Naive B cell (primary cell): Measurements from ENCODE around the gene SSNA1. TPM values are rescaled to one million over a fixed set of nuclear protein-coding genes. Genes with fewer than 3 reads are reported as not detected.

ENCODE experiments used
- ATAC-seq, 2 donors: fragments of 150-1000 bp; cut with Tn5 transposase; 2 replicates each; pipeline ENCODE4 v1.10.0; 2021; ENCODE audit warnings: low read depth in 2 of 2, mild to moderate bottlenecking in 2 of 2, moderate library complexity in 2 of 2
- DNase-seq: peaks from one replicate; pipeline ENCODE4 v3.0.0; 2022
- H3K27ac Mint-ChIP-seq, 6 donors: one replicate each; pipeline ENCODE4 v1.8.0; 2020 to 2022; ENCODE audit warnings: mild to moderate bottlenecking in 6 of 6, mixed read lengths in 6 of 6, moderate library complexity in 5 of 6, inconsistent platforms in 2 of 6
- H3K27me3 Mint-ChIP-seq, 3 donors: one replicate each; pipeline ENCODE4 v1.8.0; 2021 to 2022; ENCODE audit warnings: mixed read lengths in 3 of 3, mild to moderate bottlenecking in 1 of 3
- H3K36me3 Mint-ChIP-seq, 2 donors: one replicate each; pipeline ENCODE4 v1.8.0; 2020 to 2022; ENCODE audit warnings: mixed read lengths in 2 of 2, inconsistent platforms in 1 of 2, mild to moderate bottlenecking in 1 of 2
- H3K4me1 Mint-ChIP-seq, 3 donors: one replicate each; pipeline ENCODE4 v1.8.0; 2020 to 2022; ENCODE audit warnings: mixed read lengths in 3 of 3, inconsistent platforms in 1 of 3, mild to moderate bottlenecking in 1 of 3, moderate library complexity in 1 of 3
- H3K4me3 Mint-ChIP-seq, 8 donors: one replicate each; pipeline ENCODE4 v1.8.0; 2020 to 2022; ENCODE audit warnings: mild to moderate bottlenecking in 8 of 8, mixed read lengths in 8 of 8, moderate library complexity in 8 of 8, inconsistent platforms in 2 of 8
- H3K9me3 Mint-ChIP-seq, 7 donors: one replicate each; pipeline ENCODE4 v1.8.0; 2020 to 2022; ENCODE audit warnings: mixed read lengths in 7 of 7, mild to moderate bottlenecking in 5 of 7, inconsistent platforms in 2 of 7, moderate library complexity in 1 of 7
- polyA plus RNA-seq, 6 donors: library from polyadenylated mRNA; unstranded; fragments of 300-500 nt; fragmentation: Illumina TruSeq; gene quantifications; one replicate each; pipeline ENCODE4 v1.2.3, GENCODE V29; 2021; ENCODE audit warnings: low read depth in 6 of 6

SSNA1 gene
- polyA plus RNA-seq, 6 donors from 2014 or later: 112 to 145 (median 132) TPM

- Mint-ChIP-seq H3K36me3 (no peaks in the 10 kb centered on the region), H3K27ac (peak overlapping the region in 1 of 6 donors; percentile 13), H3K27me3 (no peaks in the 10 kb centered on the region), H3K4me3 (peak overlapping the region in 6 of 8 donors; percentile 2 to 81 (median 42)), H3K4me1 (peaks cover 11 to 30% (median 23%) of the 10 kb centered on the region in 3 donors), H3K9me3 (no peaks in the 10 kb centered on the region)
- ATAC-seq (no peak), DNase-seq (no peak)
Measured at GRCh38 chr9:137198051-137198901, 9.8 kb downstream of the SSNA1 start.

GRCh38 chr9:137198902-137199283 is 10.4 kb downstream of the SSNA1 start:
- Mint-ChIP-seq H3K36me3 (no peaks in the 10 kb centered on the region), H3K27me3 (no peaks in the 10 kb centered on the region), H3K9me3 (no peaks in the 10 kb centered on the region), H3K27ac (peak overlapping the region in 1 of 6 donors; percentile 13), H3K4me3 (peak overlapping the region in 7 of 8 donors; percentile 2 to 84 (median 72)), H3K4me1 (peaks cover 11 to 32% (median 27%) of the 10 kb centered on the region in 3 donors)
- no peak for ATAC-seq
- no peak for DNase-seq

GRCh38 chr9:137199411-137200121 is 11.1 kb downstream of the SSNA1 start:
- peaks cover 17 to 39% (median 34%) of the 10 kb centered on the region in 3 donors for H3K4me1 Mint-ChIP-seq
- H3K36me3 Mint-ChIP-seq: no peaks in the 10 kb centered on the region
- no peak for ATAC-seq
- peak overlapping the region; percentile 66 to 91 (median 82) for H3K4me3 Mint-ChIP-seq
- H3K9me3 Mint-ChIP-seq: no peaks in the 10 kb centered on the region
- H3K27ac Mint-ChIP-seq: peak overlapping the region in 3 of 6 donors; percentile 84 to 89 (median 86)
- DNase-seq: no peak
- no peaks in the 10 kb centered on the region for H3K27me3 Mint-ChIP-seq

GRCh38 chr9:137200311-137201204 is 12.1 kb downstream of the SSNA1 start, which contains the start of gene TPRN:
Gene TPRN (minus strand): TSS chr9:137200741. CDS start chr9:137200711, 30 bp downstream.
- H3K4me3 Mint-ChIP-seq: peak within 1 kb of the TSS; percentile 84 to 92 (median 87)
- no peaks in the 10 kb centered on the region for H3K9me3 Mint-ChIP-seq
- H3K4me1 Mint-ChIP-seq: peaks cover 15 to 42% (median 40%) of the 10 kb centered on the region in 3 donors

DNA sequence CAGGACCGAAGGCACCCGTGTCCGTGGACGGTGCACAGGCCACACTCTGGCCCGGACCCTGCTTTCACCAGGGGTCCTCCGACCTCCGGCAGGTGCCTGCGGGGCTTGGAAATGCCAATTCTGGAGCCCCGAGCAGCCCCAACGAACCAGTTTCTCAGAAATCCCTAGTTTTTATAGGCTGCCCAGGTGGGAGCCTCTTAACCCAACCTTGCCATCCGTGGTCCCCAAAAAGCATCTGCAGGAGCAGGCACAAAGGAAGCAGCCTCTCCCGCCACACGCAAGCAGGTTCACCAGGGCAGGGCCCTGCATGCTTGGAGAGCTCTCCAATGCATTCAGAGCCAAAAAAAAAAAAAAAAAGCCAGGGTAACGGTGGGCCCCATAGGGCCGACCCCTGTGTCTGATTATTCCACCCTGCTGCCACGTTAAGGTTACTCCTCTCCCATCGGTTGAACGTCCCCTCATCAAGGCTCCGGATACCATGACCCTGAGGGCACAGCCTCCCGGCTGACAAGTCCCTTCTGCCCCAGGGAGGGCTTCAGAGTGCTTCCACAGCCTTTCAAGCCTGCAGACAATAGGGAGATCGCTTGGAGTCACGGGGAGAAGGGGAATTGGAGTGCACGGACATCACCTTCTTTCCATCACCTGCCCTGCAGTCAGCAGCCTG is 12.9 kb downstream of the SSNA1 start:
- Mint-ChIP-seq H3K27me3 (no peaks in the 10 kb centered on the region), H3K9me3 (no peaks in the 10 kb centered on the region), H3K4me1 (peaks cover 23 to 50% (median 48%) of the 10 kb centered on the region in 3 donors), H3K36me3 (no peaks in the 10 kb centered on the region), H3K27ac (peak overlapping the region; percentile 72 to 95 (median 86)), H3K4me3 (peak overlapping the region; percentile 81 to 92 (median 87))
- no peak for DNase-seq
- ATAC-seq: no peak

More at GRCh38 chr9:137200311-137201204, 12.1 kb downstream of the SSNA1 start, which contains the start of gene TPRN:
- ATAC-seq (peak; percentile 87 to 89), DNase-seq (peak; percentile 99)
- no peaks in the 10 kb centered on the region for H3K27me3 Mint-ChIP-seq
- peak within 1 kb of the TSS; percentile 72 to 95 (median 87) for H3K27ac Mint-ChIP-seq
- no peaks in the 10 kb centered on the region for H3K36me3 Mint-ChIP-seq

DNA sequence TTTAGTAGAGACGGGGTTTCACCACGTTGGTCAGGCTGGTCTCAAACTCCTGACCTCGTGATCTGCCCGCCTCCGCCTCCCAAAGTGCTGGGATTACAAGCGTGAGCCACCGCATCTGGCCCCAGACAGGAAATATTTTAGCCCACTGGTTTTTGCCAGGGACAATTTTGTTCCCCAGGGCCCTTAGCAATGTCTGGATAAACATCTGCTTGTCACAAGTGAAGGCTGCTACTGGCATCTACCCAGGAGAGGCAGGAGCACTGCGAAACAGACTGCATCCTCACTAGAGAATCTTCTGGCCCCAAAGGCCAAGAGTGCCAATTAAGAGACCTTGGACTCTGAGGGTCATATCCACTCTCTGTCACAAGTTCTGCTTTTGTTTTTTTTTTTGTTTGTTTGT is 14.5 kb downstream of the SSNA1 start:
- peak overlapping the region in 4 of 8 donors; percentile 51 to 92 (median 66) for H3K4me3 Mint-ChIP-seq
- no peak for DNase-seq
- no peak for ATAC-seq
- no peaks in the 10 kb centered on the region for H3K27me3 Mint-ChIP-seq
- H3K36me3 Mint-ChIP-seq: no peaks in the 10 kb centered on the region
- peaks cover 34 to 64% (median 60%) of the 10 kb centered on the region in 3 donors for H3K4me1 Mint-ChIP-seq
- H3K9me3 Mint-ChIP-seq: no peaks in the 10 kb centered on the region
- peak overlapping the region in 1 of 6 donors; percentile 28 for H3K27ac Mint-ChIP-seq

- Mint-ChIP-seq H3K27me3 (no peaks in the 10 kb centered on the region), H3K36me3 (no peaks in the 10 kb centered on the region), H3K4me3 (peak overlapping the region; percentile 92 to 97 (median 93)), H3K9me3 (no peaks in the 10 kb centered on the region), H3K27ac (peak overlapping the region; percentile 92 to 98 (median 96)), H3K4me1 (peaks cover 32 to 71% (median 56%) of the 10 kb centered on the region in 3 donors)
- no peak for ATAC-seq
- no peak for DNase-seq
Measured at GRCh38 chr9:137204731-137205125, 16.3 kb downstream of the SSNA1 start.

- H3K4me3 Mint-ChIP-seq: peak within 1 kb of the TSS; percentile 92 to 97 (median 93)
- no peaks in the 10 kb centered on the region for H3K27me3 Mint-ChIP-seq
- peak within 1 kb of the TSS; percentile 92 to 98 (median 96) for H3K27ac Mint-ChIP-seq
- H3K9me3 Mint-ChIP-seq: no peaks in the 10 kb centered on the region
- peak; percentile 93 for DNase-seq
- H3K4me1 Mint-ChIP-seq: peaks cover 32 to 71% (median 55%) of the 10 kb centered on the region in 3 donors
- ATAC-seq: peak; percentile 61 to 64
- H3K36me3 Mint-ChIP-seq: no peaks in the 10 kb centered on the region
Measured at GRCh38 chr9:137205126-137206069, 16.9 kb downstream of the SSNA1 start, which contains the start of the genes NDOR1 and TMEM203. Gene NDOR1 (plus strand): TSS chr9:137205700. CDS start chr9:137205778, 78 bp downstream. Gene TMEM203 (minus strand): TSS chr9:137205648. CDS start chr9:137205414, 234 bp downstream.

DNA sequence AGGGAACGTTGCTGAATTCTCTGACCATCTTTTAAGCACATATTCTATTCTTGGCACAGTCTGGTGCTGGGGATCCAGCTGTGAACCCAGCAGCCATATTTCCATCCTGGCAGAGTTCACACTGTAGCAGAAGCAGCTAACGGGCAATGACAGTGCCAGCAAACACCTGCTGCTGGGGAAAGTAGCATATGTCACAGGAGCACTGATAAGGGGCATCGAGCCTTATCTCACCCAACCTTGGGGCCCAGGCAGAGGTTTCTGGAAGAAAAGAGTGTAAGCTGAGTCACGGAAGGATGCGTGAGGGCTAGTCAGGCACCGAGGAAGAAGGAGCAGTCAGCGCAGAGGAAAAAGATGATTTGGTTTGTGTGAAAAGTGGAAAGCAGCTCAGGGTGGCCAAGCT is 18.1 kb downstream of the SSNA1 start:
- no peaks in the 10 kb centered on the region for H3K27me3 Mint-ChIP-seq
- no peaks in the 10 kb centered on the region for H3K36me3 Mint-ChIP-seq
- peaks cover 38 to 68% (median 51%) of the 10 kb centered on the region in 3 donors for H3K4me1 Mint-ChIP-seq
- peak overlapping the region; percentile 86 to 97 (median 93) for H3K4me3 Mint-ChIP-seq
- peak overlapping the region in 4 of 6 donors; percentile 71 to 96 (median 85) for H3K27ac Mint-ChIP-seq
- DNase-seq (no peak), ATAC-seq (no peak)
- no peaks in the 10 kb centered on the region for H3K9me3 Mint-ChIP-seq

- Mint-ChIP-seq H3K9me3 (no peaks in the 10 kb centered on the region), H3K4me1 (peaks cover 17 to 26% (median 19%) of the 10 kb centered on the region in 3 donors), H3K27ac (peak overlapping the region in 1 of 6 donors; percentile 65), H3K27me3 (no peaks in the 10 kb centered on the region), H3K4me3 (no peak overlapping the region), H3K36me3 (no peaks in the 10 kb centered on the region)
- DNase-seq (no peak), ATAC-seq (no peak)
Measured at GRCh38 chr9:137211532-137211931, 23.1 kb downstream of the SSNA1 start.

GRCh38 chr9:137212520-137212919 is 24.0 kb downstream of the SSNA1 start:
- no peak for ATAC-seq

More at GRCh38 chr9:137212520-137212919, 24.0 kb downstream of the SSNA1 start:
- no peak for DNase-seq
- H3K4me1 Mint-ChIP-seq: peaks cover 7 to 16% (median 9%) of the 10 kb centered on the region in 3 donors
- no peaks in the 10 kb centered on the region for H3K9me3 Mint-ChIP-seq
- no peaks in the 10 kb centered on the region for H3K36me3 Mint-ChIP-seq
- H3K27me3 Mint-ChIP-seq: no peaks in the 10 kb centered on the region
- no peak overlapping the region for H3K27ac Mint-ChIP-seq
- peak overlapping the region in 1 of 8 donors; percentile 56 for H3K4me3 Mint-ChIP-seq
